HK-2 (cell line): ENCODE results near the gene ASB18.

Source experiments
- DNase-seq: peaks from one replicate; pipeline ENCODE4 v3.0.0-alpha.2; 2018; ENCODE audit not compliant: unreplicated experiment

The ASB18 gene

DNA sequence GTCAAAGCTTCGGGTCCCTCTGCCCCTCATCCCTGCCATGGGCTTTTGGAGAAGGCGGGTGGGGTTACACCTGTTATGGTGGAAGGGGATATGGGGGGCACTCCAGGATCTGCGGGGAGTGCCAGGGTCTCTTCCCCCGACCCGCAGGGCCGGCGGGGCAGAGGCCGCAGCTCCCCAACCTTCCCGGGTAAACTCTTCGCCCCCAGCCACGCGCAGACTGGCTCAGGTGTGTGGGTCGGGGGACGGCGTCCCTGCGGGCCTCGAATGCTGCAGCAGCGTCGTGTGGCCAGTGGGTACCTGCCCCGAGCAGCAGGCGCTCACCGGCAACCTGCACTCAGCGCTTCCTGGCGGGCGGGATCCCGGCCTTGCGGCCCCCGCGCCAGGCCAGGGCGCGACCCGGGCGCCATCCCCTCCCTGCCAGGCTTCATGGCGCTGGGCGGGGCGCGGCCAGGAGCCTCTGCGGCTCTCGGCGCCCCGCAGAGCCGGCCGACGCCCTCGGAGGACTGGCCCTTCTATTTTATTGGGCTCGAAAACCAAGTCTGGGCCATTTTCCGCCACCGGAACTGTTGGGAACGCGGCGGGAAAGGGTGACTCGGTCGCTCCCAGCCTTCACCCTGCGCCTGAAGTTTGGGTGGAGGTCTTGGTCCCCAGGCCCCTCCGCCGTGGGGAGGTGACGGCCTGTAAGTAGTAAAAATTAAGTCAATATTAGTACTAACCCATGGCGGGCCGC, 100.6 kb downstream of the ASB18 start:
- DNase-seq, result no peak

DNA sequence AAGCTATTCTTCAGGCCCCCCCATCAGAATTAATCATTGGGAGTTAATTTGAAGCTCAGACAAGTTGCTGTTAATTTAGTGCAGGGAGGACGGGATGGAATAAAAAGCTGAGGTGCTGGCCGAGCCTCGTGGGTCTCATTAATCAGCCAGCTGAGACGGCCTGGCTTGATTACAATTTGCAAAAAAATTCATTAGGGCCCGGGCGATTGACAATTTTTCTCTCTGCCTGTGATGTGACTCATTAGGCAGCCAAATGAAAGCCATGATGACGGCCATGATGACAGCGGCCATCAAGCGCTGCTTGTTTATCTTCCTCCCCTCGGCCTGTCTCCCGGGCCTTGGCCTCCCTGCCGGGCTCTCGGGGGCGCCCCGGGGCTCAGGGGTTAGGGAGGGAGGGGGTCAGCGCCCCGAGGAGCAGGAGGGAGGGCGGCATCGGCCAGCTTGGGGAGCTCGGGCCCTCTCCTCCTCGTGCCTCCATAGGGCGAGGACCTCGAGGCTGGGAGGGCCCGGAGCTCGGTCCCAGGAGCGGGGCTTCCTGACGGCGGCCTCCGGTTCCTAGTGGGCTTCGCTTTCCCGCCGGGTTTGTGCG, 101.2 kb downstream of the ASB18 start:
- DNase-seq, result no peak

DNA sequence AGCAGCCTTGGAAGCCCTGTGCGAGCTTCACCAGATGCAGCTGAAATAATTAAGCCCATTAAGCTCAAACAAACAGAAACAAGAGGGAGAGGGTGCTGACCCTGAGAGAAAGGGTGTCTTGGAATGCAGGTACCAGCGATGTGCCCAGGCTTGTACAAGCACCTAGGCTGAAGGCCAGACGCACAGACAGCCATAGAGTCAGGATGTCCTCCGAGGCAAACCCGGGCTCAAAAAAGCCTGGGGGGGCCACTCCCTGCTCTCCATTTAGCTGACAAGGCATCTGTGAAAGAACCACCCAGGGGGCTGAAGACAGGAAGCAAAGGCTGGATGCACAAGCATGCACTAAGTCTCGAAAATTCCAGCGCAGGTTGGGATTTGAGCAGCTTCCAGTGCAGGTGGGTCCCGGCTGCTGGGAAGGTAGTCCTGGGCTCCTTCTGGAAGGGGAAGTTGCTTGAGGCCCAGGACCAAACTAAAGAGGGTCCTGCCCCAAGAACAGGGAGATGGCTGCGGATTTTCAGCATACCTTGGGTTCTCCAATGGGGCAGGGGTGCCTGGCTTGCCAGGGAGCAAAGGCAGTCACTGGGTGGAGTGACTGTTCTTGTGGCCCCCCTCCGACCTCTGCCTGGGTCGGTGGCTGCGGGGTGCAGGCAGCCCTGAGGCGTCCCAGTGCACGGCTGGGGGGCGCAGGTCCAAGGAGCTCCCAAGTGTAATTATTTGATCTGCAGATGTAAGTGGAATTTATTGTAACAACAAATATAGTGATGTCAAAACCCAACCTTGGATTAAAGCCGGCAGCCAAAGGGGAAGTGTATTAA, 102.0 kb downstream of the ASB18 start:
- no peak for DNase-seq

DNA sequence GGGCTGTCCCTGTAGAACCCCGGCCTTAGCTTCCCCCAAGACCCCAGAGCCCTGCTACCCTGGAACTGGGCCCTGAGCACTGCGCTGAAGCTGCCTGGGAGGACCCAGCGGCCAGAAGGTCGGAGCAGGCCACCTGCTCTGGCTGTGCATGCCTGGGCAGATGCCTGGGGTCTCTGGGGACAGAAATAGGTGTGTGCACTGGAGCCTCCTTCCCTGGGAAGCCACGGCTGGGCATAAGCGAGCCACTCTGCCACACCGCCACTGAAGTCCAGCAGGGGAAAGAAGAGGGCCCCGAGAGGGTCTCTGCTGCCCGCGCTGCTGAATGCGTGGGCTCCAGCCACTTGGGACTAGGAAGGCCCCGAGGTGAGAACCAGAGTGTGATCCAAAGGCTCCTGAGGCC, 102.7 kb downstream of the ASB18 start:
- no peak for DNase-seq

DNA sequence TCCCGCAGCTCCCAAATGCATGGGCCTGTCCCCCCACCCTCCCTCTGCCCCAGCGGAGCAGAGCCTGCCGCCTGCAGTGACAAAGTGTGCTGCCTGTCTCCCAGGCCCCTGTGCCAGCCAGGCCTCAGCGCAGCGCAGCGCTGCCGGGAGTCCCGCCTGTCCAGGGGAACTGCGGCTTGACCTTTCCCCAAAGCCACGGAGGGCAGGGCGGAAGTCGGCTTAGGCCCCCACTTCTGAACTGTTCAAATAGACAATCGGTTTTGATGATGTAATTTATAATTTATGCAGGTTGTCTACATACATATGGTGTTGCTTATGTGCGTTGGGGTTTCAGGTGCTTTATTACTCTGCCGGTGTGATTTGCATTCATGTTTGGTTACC, 103.1 kb downstream of the ASB18 start:
- no peak for DNase-seq

DNA sequence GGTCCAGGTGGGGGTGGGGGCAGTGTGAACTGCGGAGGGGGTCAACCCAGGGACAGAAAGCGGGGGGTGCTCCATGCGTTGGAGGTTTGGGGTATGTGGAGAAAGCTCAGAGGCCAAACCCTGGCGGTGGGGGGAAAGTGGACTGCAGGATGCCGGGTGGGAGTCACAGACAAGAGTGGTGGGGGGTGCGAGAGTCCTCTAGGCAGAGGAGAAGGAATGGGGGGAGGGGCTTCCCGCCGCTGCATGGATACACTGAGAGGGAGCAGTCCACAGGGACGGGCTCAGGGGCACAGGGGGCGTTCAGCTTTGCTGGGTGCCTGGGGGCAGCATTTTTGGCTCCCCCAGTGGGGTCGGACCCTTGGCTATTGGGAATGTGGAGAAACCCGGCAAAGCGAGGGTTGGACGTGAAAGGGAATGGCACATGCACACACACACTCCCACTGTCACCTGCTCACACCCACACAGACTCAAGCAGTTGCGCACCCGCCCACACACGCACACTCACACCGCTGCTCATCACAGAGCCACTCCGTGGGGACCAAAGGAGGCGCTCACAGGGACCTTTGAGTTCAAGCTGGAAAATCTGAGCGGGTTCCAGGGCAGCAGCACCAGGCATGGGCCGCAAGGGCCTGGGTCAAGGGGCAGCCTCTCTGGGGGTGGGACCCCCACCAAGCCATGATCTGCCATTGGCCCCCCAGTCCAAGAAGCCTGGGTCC, 103.7 kb downstream of the ASB18 start:
- no peak for DNase-seq

DNA sequence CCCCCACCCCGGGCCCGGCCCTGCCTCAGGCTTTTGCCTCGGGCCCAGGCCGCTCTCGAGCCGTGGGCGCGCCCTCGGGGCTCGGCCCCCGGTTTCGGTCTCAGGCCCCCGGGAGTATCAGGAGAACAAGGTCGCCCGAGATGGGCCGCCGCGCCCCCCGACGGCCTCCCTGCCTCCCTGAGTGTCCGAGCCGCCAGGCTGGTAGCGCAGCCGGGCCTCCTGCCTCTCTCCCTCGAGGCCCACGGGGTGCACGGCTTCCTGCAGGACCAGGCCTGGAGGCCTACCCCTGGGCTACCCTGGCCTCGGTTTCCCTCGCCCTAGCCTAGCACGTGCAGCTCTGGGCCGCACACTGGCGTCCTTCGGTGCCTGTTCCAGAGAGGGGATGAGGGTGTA, 104.4 kb downstream of the ASB18 start:
- no peak for DNase-seq

DNA sequence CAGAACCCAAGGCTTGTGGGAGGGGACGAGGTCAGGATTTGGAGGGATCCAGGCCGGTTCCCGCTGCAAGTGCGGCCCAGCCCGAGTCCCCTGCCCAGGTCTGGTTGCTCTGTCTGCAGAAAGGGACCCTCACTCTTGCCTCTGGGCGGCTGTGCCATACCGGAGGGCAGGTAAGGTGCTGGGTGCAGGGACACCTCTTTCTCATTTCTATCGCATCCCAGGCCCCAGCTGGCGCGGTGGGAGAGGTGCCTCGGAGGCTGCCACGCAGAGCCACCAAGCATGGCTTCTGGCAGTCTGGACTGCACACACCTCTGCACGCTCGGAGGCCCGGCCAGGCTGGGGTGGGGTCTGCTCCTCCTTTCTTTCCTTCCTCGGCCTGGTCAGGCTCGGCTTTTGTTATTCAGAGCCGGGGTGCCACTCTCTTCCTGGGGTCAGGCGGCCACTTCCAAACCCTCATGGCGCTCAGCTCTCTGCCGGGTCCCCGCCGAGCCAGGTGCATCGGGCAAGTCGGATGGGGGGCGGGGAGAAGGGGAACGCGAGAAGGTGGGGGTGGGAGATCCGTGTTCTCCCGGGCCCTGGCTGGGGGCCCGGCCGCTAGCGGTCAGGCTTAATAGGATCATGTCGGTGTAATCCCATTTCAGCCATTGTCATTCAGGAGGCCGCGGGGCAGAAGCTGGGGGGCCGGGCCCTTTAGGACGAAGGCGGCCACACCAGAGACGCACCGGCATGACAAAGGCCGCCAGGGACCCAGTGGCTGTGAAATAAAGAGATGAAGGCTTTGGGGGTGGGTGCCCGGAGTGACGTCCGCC, 105.0 kb downstream of the ASB18 start:
- DNase-seq, result no peak

DNA sequence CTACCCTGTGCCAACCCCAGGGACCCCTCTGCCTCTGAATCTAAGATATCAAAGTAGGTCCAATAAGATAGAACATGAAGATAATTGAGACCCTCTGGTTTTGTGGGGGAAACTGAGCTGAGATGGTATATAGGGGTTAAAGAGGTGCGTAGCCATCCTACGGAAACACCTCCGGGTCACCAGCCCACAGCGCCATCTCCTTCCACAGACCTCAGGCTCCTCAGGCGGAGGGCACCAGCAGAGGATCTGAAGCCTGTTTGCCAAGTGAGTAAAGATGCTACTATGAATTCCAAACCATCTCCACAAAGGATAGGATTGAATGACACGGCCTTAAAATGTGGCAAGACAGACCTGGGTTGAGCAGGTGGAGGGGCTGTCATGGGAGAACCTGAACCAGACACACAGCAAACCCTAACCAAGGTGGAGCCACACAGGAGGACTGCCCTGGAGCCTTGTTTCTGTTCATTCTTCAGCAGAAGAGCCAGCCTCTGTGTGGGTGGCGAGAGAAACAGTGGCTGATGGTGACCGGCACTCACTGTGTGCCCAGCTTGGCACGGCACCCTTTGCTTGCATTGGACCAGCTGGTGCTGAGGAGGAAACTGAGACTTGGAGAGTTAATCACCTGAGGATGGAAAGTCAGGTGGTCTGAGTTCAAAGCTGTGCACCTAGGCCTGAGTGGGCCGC, 106.2 kb downstream of the ASB18 start:
- DNase-seq, result no peak

DNA sequence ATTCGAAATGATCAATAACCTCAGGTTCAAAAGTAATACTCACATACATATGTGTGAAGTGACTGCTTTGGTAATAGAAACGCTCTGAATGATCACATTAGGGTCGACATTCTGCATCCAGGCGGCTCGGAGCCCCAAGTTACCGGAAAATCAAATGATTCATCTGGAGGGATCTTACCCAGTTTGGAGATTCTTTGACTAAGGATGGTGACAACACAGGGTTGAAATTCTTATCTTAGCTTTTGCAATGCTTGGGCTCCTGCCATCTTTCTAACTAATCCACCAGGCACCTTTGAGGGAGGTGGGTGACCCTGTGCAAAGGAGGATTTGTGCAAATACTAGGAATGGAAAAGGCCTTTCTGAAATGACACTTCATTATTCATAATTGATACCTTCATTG, 106.8 kb downstream of the ASB18 start:
- no peak for DNase-seq

DNA sequence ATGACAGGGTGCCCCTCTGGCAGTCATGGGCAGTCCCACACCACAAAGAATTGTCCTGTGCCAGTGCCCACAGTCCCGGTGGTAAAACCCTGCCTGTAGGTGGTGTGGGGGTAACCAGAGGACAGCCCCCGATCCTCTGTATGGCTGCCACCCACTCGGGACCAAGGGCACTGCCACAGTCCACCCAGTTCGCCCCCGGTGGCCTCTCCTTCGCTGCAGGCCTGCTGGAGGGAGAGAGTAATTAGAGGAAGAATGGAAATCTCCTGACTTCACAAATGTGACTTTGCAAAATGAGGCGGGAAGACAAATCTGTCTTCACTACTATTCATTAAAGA, 107.4 kb downstream of the ASB18 start:
- DNase-seq, result no peak

DNA sequence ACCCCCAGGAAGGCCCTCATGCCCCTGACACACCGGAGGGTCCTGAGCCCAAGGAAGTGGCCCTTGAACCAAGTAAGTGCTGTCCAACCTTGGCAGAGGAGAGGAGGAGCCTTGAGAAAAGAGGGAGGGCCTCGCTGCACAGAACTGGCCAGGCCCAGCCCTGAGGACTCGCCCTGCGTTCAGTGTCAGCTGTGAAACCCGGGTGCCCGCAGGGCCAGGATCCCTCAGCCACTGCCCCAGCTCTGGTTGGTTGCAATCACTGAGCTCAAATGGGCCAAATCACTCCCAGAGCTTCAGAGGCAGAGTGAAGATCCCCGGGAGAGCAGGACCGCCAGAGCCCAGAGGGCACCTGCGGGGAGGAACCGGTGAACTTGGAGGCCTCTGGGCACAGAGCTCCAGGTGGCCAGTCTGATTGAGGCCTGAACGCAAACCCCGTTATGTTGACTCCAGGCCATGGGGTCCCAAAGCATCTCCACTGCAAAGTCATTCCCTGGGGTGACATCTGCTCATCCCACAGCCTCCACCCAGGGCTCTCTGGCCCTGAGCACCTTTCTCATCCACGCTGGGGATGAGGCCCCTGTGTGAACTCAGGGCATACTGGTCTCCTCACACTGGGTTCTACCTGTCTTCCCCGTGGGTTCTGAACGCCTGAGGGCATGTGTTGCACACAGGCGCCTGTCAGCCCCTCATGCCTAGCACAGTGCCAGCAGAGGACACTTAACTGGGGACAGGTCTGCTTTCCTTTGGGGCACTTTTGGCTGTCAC, 107.9 kb downstream of the ASB18 start:
- no peak for DNase-seq

DNA sequence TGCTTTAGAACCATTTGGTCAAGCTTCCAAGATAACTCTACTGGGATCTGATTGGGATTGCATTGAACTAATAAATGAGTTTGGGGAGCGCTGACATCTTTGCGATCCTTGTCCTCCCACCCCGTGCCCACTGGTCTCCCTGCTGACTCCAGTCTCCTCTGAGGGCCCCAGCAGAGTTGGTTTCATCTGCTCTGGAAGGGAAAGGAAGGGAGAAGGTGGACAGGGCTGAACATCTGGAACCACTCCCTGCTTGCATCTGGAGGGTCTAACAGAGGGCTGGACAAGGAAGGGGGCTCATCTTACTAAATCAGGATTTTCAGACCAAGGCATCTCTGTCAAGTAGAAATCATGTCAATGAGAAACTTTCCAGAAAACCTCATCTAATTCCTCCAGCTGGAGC, 108.8 kb downstream of the ASB18 start:
- no peak for DNase-seq

DNA sequence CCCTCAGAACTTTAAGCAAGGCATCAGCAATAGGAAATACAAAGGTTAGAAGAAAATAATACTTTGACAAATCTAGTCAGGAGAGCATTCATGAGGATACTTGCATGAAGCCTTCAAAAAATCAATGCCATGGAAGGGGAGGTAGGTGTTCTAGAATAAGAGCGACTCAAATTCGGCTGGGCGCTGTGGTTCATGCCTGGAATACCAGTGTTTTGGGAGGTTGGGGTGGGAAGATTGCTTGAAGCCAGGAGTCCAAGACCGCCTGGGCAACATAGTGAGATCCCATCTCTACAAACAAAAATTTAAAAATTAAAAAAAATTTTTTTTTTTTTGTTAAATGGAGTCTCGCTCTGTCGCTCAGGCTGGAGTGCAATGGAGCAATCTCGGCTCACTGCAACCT, 117.8 kb downstream of the ASB18 start:
- DNase-seq, result no peak

DNA sequence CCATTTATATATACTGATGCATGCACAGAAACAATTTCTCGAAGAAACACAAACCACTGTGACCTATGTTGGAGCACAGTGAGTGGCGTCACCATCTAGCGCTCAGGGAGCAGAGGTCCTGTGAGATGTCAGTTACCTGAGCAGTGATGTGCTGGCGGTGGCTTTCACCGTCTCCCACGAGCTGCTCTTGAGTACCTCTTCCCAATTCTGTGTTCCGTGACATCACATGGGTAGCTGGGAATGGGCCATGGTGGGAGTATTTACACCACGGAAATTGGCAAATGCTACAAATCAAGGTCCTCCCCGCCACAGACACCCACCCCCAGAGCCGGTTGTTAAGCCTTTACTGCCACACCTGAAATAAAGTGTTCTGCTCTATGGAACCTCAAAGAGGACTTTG, 120.4 kb downstream of the ASB18 start:
- DNase-seq, result no peak
